GM06990 (cell line): ENCODE data around the gene ATP9A.
"Not testable (repeated sequence)": the region's sequence is repeated elsewhere in the genome, so short reads cannot be mapped to it uniquely, and the experiment has no call there.

Experiments
- DNase-seq: peaks from one replicate; pipeline ENCODE4 v3.0.0-alpha.2; 2011; ENCODE audit not compliant: insufficient read length; ENCODE audit errors: extremely low read depth
- H3K27me3 ChIP-seq: replicated peaks from 2 replicates; pipeline ENCODE4 v1.6.0; 2011; ENCODE audit warnings: low read length; ENCODE audit not compliant: control insufficient read depth, insufficient read depth
- H3K36me3 ChIP-seq: 2 replicates; pipeline ENCODE4 v1.5.1; 2011; ENCODE audit warnings: low read length; ENCODE audit not compliant: control insufficient read depth, insufficient read depth
- H3K4me3 ChIP-seq: replicated peaks from 2 replicates; pipeline ENCODE4 v1.5.1; 2011; ENCODE audit warnings: low read depth, mild to moderate bottlenecking, control low read depth, low read length
- CTCF ChIP-seq: IDR thresholded peaks from 2 replicates; pipeline ENCODE4 v1.5.1; 2011; ENCODE audit warnings: low read length, control low read depth, mild to moderate bottlenecking, inconsistent platforms; ENCODE audit not compliant: insufficient read depth, poor library complexity, severe bottlenecking

ATP9A gene

GRCh38 chr20:51661609-51662178 is 106.5 kb downstream of the ATP9A start:
- Histone ChIP-seq H3K4me3 (no peak overlapping the region), H3K36me3 (no peaks in the 10 kb centered on the region), H3K27me3 (0 out of 2 replicates have a peak, but pooled peaks cover 1% of the 10 kb centered on the region)
- no peak for DNase-seq
- no peak for TF ChIP-seq CTCF

- DNase-seq = no peak
- Histone ChIP-seq H3K27me3 (0 out of 2 replicates have a peak, but pooled peaks cover 1% of the 10 kb centered on the region), H3K4me3 (no peak overlapping the region), H3K36me3 (no peaks in the 10 kb centered on the region)
- no peak for TF ChIP-seq CTCF
Observed at GRCh38 chr20:51660672-51661608, 107.2 kb downstream of the ATP9A start.

GRCh38 chr20:51659491-51660050 is 108.6 kb downstream of the ATP9A start:
- TF ChIP-seq CTCF = no peak
- DNase-seq = no peak
- 0 out of 2 replicates have a peak, but pooled peaks cover 1% of the 10 kb centered on the region for H3K27me3 ChIP-seq

GRCh38 chr20:51656726-51657260 is 111.4 kb downstream of the ATP9A start:
- TF ChIP-seq CTCF = no peak
- 0 out of 2 replicates have a peak, but pooled peaks cover 1% of the 10 kb centered on the region for H3K27me3 ChIP-seq
- DNase-seq = no peak
- no peaks in the 10 kb centered on the region for H3K36me3 ChIP-seq
- H3K4me3 ChIP-seq = no peak overlapping the region

More at GRCh38 chr20:51659491-51660050, 108.6 kb downstream of the ATP9A start:
- H3K36me3 ChIP-seq = no peaks in the 10 kb centered on the region
- H3K4me3 ChIP-seq = no peak overlapping the region

GRCh38 chr20:51656089-51656488 is 112.1 kb downstream of the ATP9A start:
- H3K4me3 ChIP-seq, H3K36me3 ChIP-seq, DNase-seq, H3K27me3 ChIP-seq: not testable (repeated sequence)

- Histone ChIP-seq H3K27me3 (0 out of 2 replicates have a peak, but pooled peaks cover 1% of the 10 kb centered on the region), H3K36me3 (no peaks in the 10 kb centered on the region), H3K4me3 (no peak overlapping the region)
- no peak for TF ChIP-seq CTCF
- DNase-seq = no peak
Observed at GRCh38 chr20:51654495-51654894, 113.7 kb downstream of the ATP9A start.
